Globus pallidus (tissue), 1 donor: ENCODE data around the gene KRTAP12-1.
"Not testable (repeated sequence)": the region's sequence is repeated elsewhere in the genome, so short reads cannot be mapped to it uniquely, and the experiment has no call there.

Source experiments
- DNase-seq: peaks from one replicate; pipeline ENCODE4 v3.0.0-alpha.2; 2015; ENCODE audit warnings: low spot score

Gene KRTAP12-1

GRCh38 chr21:44697811-44698734, 16.1 kb upstream of the KRTAP12-1 start:
- no peak for DNase-seq

GRCh38 chr21:44697172-44697810, 15.3 kb upstream of the KRTAP12-1 start, which contains the start of gene KRTAP10-12:
Gene KRTAP10-12 (plus strand): TSS chr21:44697172. CDS start chr21:44697202, 30 bp downstream.
- not testable (repeated sequence) for DNase-seq

GRCh38 chr21:44696572-44696971, 14.6 kb upstream of the KRTAP12-1 start:
- no peak for DNase-seq

GRCh38 chr21:44695641-44696040, 13.7 kb upstream of the KRTAP12-1 start:
- DNase-seq, result no peak

GRCh38 chr21:44695184-44695583, 13.2 kb upstream of the KRTAP12-1 start:
- DNase-seq, result no peak

- no peak for DNase-seq
These were observed 12.8 kb upstream of the KRTAP12-1 start for GRCh38 chr21:44694776-44695175.

GRCh38 chr21:44692798-44693512, 11.0 kb upstream of the KRTAP12-1 start:
- DNase-seq, result no peak

- DNase-seq, result no peak
These were observed 9.7 kb upstream of the KRTAP12-1 start for GRCh38 chr21:44691686-44692085.

GRCh38 chr21:44689740-44690139, 7.8 kb upstream of the KRTAP12-1 start:
- not testable (repeated sequence) for DNase-seq

GRCh38 chr21:44687671-44688070, 5.7 kb upstream of the KRTAP12-1 start:
- DNase-seq, result no peak

GRCh38 chr21:44686843-44687561, 5.0 kb upstream of the KRTAP12-1 start:
- DNase-seq, result no peak

- no peak for DNase-seq
These were observed 4.2 kb upstream of the KRTAP12-1 start for GRCh38 chr21:44686000-44686781.

- not testable (repeated sequence) for DNase-seq
These were observed 3.1 kb upstream of the KRTAP12-1 start for GRCh38 chr21:44685050-44685449.

GRCh38 chr21:44684483-44684882, 2.5 kb upstream of the KRTAP12-1 start:
- DNase-seq, result no peak

- DNase-seq, result no peak
These were observed 2.1 kb upstream of the KRTAP12-1 start for GRCh38 chr21:44684077-44684476.

- DNase-seq, result no peak
These were observed 703 bp upstream of the KRTAP12-1 start for GRCh38 chr21:44682580-44683151.

GRCh38 chr21:44681152-44681551, 811 bp downstream of the KRTAP12-1 start:
- no peak for DNase-seq

GRCh38 chr21:44677881-44678280, 4.1 kb downstream of the KRTAP12-1 start:
- DNase-seq, result no peak

GRCh38 chr21:44671911-44672310, 10.1 kb downstream of the KRTAP12-1 start:
- DNase-seq, result no peak

GRCh38 chr21:44670642-44671432, 11.1 kb downstream of the KRTAP12-1 start:
- no peak for DNase-seq
